ENCODE results near the gene RLBP1. TPM values are rescaled to one million over a fixed set of nuclear protein-coding genes. Genes with fewer than 3 reads are reported as not detected.

Gene RLBP1
- total and polyA plus RNA-seq, 8 donors: 0.13 to 1.3 TPM; not detected in 6

GRCh38 chr15:89230277-89230676 lies 8.9 kb upstream of the RLBP1 start:
- intact Hi-C loops (cut with DNase I; ENCODE audit: low total_unique reads): loop anchor here (10.0 kb wide), 1 partner anchor 115 kb away; no protein-coding TSS in a partner anchor
- Histone ChIP-seq H3K4me3 (no peak overlapping the region), H3K4me1 (no peaks in the 10 kb centered on the region), H3K27me3 (no peaks in the 10 kb centered on the region), H3K36me3 (no peaks in the 10 kb centered on the region), H3K27ac (no peak overlapping the region), H3K9me3 (no peaks in the 10 kb centered on the region)
- TF ChIP-seq, protein P1, sequence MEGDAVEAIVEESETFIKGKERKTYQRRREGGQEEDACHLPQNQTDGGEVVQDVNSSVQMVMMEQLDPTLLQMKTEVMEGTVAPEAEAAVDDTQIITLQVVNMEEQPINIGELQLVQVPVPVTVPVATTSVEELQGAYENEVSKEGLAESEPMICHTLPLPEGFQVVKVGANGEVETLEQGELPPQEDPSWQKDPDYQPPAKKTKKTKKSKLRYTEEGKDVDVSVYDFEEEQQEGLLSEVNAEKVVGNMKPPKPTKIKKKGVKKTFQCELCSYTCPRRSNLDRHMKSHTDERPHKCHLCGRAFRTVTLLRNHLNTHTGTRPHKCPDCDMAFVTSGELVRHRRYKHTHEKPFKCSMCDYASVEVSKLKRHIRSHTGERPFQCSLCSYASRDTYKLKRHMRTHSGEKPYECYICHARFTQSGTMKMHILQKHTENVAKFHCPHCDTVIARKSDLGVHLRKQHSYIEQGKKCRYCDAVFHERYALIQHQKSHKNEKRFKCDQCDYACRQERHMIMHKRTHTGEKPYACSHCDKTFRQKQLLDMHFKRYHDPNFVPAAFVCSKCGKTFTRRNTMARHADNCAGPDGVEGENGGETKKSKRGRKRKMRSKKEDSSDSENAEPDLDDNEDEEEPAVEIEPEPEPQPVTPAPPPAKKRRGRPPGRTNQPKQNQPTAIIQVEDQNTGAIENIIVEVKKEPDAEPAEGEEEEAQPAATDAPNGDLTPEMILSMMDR (IDR thresholded peaks at IDR 0.05): no peak
- TF ChIP-seq POLR2A (IDR thresholded peaks at IDR 0.05): no peak
- TF ChIP-seq POLR2AphosphoS5 (IDR thresholded peaks at IDR 0.05): no peak
- TF ChIP-seq EP300 (IDR thresholded peaks at IDR 0.05): no peak
- no peak for DNase-seq
- WGBS, 5 donors: 32 to 43% (median 35%) methylated on average over 5 of the region's 5 CpGs

DNA sequence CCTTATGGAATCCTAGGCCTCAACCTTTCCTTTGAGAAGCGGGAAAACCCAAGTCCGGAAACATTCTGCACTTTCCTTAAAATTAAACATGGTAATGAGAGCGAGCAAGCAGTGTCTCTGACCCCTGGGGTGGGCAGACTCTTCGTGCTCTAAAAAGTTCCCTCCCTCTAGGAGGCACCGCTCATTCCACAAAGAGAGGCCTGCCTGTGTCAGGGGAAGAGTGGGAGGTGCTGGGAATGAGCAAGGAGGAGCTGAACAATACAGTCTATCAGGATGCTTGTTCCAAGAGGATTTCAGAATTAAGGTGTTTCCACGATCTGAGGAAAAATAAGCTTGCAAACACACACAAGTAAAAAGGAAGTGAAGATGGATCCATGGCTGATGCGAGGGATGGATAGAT lies 6.0 kb upstream of the RLBP1 start:
- H3K27me3 ChIP-seq: no peaks in the 10 kb centered on the region
- H3K27ac ChIP-seq: no peak overlapping the region
- intact Hi-C loops (cut with DNase I; ENCODE audit: low total_unique reads): no loop called here
- no peak overlapping the region for H3K4me3 ChIP-seq
- TF ChIP-seq POLR2AphosphoS5 (IDR thresholded peaks at IDR 0.05): no peak
- TF ChIP-seq, protein P1 (IDR thresholded peaks at IDR 0.05): no peak
- H3K36me3 ChIP-seq: no peaks in the 10 kb centered on the region
- no peaks in the 10 kb centered on the region for H3K9me3 ChIP-seq
- 76 to 80% (median 78%) methylated on average over 7 of the region's 7 CpGs for whole genome bisulfite sequencing, 5 donors
- no peak for DNase-seq
- H3K4me1 ChIP-seq: no peaks in the 10 kb centered on the region

GRCh38 chr15:89226359-89227221 lies 5.2 kb upstream of the RLBP1 start:
- TF ChIP-seq POLR2A (IDR thresholded peaks at IDR 0.05) (no peak), EP300 (IDR thresholded peaks at IDR 0.05) (no peak), POLR2AphosphoS5 (IDR thresholded peaks at IDR 0.05) (no peak)
- TF ChIP-seq, protein P1 (IDR thresholded peaks at IDR 0.05): no peak
- no peaks in the 10 kb centered on the region for H3K9me3 ChIP-seq
- no peak overlapping the region for H3K27ac ChIP-seq
- no peak overlapping the region for H3K4me3 ChIP-seq
- no peaks in the 10 kb centered on the region for H3K4me1 ChIP-seq
- no peaks in the 10 kb centered on the region for H3K27me3 ChIP-seq
- H3K36me3 ChIP-seq: no peaks in the 10 kb centered on the region
- intact Hi-C loops (cut with DNase I; ENCODE audit: low total_unique reads): no loop called here
- no peak for DNase-seq
- 71 to 79% (median 78%) methylated on average over 13 to 14 of the region's 14 CpGs for WGBS, 5 donors

GRCh38 chr15:89225588-89225987 lies 4.2 kb upstream of the RLBP1 start:
- TF ChIP-seq EP300 (IDR thresholded peaks at IDR 0.05): no peak
- no peak for TF ChIP-seq POLR2A (IDR thresholded peaks at IDR 0.05)
- no peak for TF ChIP-seq POLR2AphosphoS5 (IDR thresholded peaks at IDR 0.05)
- TF ChIP-seq, protein P1 (IDR thresholded peaks at IDR 0.05): no peak
- Histone ChIP-seq H3K27me3 (no peaks in the 10 kb centered on the region), H3K4me3 (no peak overlapping the region), H3K4me1 (no peaks in the 10 kb centered on the region), H3K27ac (no peak overlapping the region), H3K36me3 (no peaks in the 10 kb centered on the region), H3K9me3 (no peaks in the 10 kb centered on the region)
- no peak for DNase-seq
- 92 to 94% (median 93%) methylated on average over 5 of the region's 5 CpGs for WGBS, 5 donors
- intact Hi-C loops (cut with DNase I; ENCODE audit: low total_unique reads): no loop called here
